Osteoblast (primary cell): ENCODE results near the gene SYNJ2. TPM values are rescaled to one million over a fixed set of nuclear protein-coding genes. Genes with fewer than 3 reads are reported as not detected.

Experiments
- DNase-seq: peaks from one replicate; pipeline ENCODE4 v3.0.0; 2011; ENCODE audit warnings: low spot score, mixed read lengths; ENCODE audit not compliant: insufficient read length; ENCODE audit errors: missing footprints
- H2AFZ ChIP-seq: 2 replicates; pipeline ENCODE4 v1.6.0; 2011; ENCODE audit warnings: mild to moderate bottlenecking, low read length
- H3K27ac ChIP-seq: 2 replicates; pipeline ENCODE4 v1.5.1; 2011; ENCODE audit warnings: mild to moderate bottlenecking, low read depth, low read length, moderate library complexity
- H3K27me3 ChIP-seq: 2 replicates; pipeline ENCODE4 v1.6.0; 2012; ENCODE audit warnings: mild to moderate bottlenecking, control low read depth, inconsistent platforms, low read length, moderate library complexity; ENCODE audit not compliant: insufficient read depth
- H3K36me3 ChIP-seq: 2 replicates; pipeline ENCODE4 v1.5.1; 2011; ENCODE audit warnings: mild to moderate bottlenecking, low read length, control low read depth, moderate library complexity; ENCODE audit not compliant: insufficient read depth
- H3K4me1 ChIP-seq: 2 replicates; pipeline ENCODE4 v1.5.1; 2011; ENCODE audit warnings: mild to moderate bottlenecking, low read length, control low read depth, moderate library complexity; ENCODE audit not compliant: insufficient read depth
- H3K4me2 ChIP-seq: 2 replicates; pipeline ENCODE4 v1.6.0; 2011; ENCODE audit warnings: mild to moderate bottlenecking, low read length; ENCODE audit not compliant: insufficient read depth
- H3K4me3 ChIP-seq: fragments of 200-600 bp; sonication (generic); 3 replicates; pipeline ENCODE4 v1.5.1; 2012; ENCODE audit warnings: mild to moderate bottlenecking, low read length, inconsistent platforms; ENCODE audit not compliant: insufficient read depth
- H3K79me2 ChIP-seq: 2 replicates; pipeline ENCODE4 v1.6.0; 2012; ENCODE audit warnings: mild to moderate bottlenecking, low read length, control low read depth, inconsistent platforms; ENCODE audit not compliant: insufficient read depth
- H3K9me3 ChIP-seq: 2 replicates; pipeline ENCODE4 v1.5.1; 2011; ENCODE audit warnings: low read depth, low read length, control low read depth
- H4K20me1 ChIP-seq: 2 replicates; pipeline ENCODE4 v1.6.0; 2012; ENCODE audit warnings: mild to moderate bottlenecking, low read length, control low read depth; ENCODE audit not compliant: insufficient read depth
- CTCF ChIP-seq: IDR thresholded peaks from 2 replicates; pipeline ENCODE4 v1.5.1; 2011; ENCODE audit warnings: mild to moderate bottlenecking, low read depth, low read length, moderate library complexity; ENCODE audit errors: extremely low read depth
- total RNA-seq: library from RNA; depleted of rRNA; stranded (reverse); fragments of >200 nt; gene quantifications from 2 replicates; pipeline ENCODE4 v1.2.3, GENCODE V29; 2012

SYNJ2 gene
- total RNA-seq, 1 donor: 94.8 TPM

GRCh38 chr6:157951828-157952227, 29.8 kb upstream of the SYNJ2 start:
- Histone ChIP-seq H3K27me3 (no peaks in the 10 kb centered on the region), H3K9me3 (no peaks in the 10 kb centered on the region), H3K36me3 (no peaks in the 10 kb centered on the region), H3K27ac (no peak overlapping the region), H3K4me2 (no peak overlapping the region), H2AFZ (no peak overlapping the region), H4K20me1 (no peaks in the 10 kb centered on the region), H3K4me3 (no peak overlapping the region), H3K79me2 (no peaks in the 10 kb centered on the region), H3K4me1 (peaks cover 8% of the 10 kb centered on the region)
- no peak for DNase-seq
- TF ChIP-seq CTCF: no peak

GRCh38 chr6:157952861-157953351, 28.8 kb upstream of the SYNJ2 start:
- Histone ChIP-seq H3K79me2 (no peaks in the 10 kb centered on the region), H3K9me3 (no peaks in the 10 kb centered on the region), H3K4me3 (no peak overlapping the region), H2AFZ (no peak overlapping the region), H3K27me3 (no peaks in the 10 kb centered on the region), H3K4me2 (no peak overlapping the region), H3K4me1 (peaks cover 8% of the 10 kb centered on the region), H3K36me3 (no peaks in the 10 kb centered on the region), H4K20me1 (no peaks in the 10 kb centered on the region), H3K27ac (no peak overlapping the region)
- no peak for TF ChIP-seq CTCF
- DNase-seq: no peak

- Histone ChIP-seq H3K79me2 (no peaks in the 10 kb centered on the region), H3K4me3 (no peak overlapping the region), H3K4me2 (peak overlapping the region; percentile 67), H3K36me3 (no peaks in the 10 kb centered on the region), H2AFZ (no peak overlapping the region), H4K20me1 (no peaks in the 10 kb centered on the region), H3K4me1 (peaks cover 8% of the 10 kb centered on the region), H3K9me3 (no peaks in the 10 kb centered on the region), H3K27ac (no peak overlapping the region), H3K27me3 (no peaks in the 10 kb centered on the region)
- no peak for DNase-seq
- no peak for TF ChIP-seq CTCF
Measured at GRCh38 chr6:157953580-157954091, 28.0 kb upstream of the SYNJ2 start.

- Histone ChIP-seq H3K4me3 (peak overlapping the region; percentile 47), H2AFZ (peak overlapping the region; percentile 34), H3K9me3 (peaks cover 3% of the 10 kb centered on the region), H3K4me1 (peaks cover 8% of the 10 kb centered on the region), H3K27ac (no peak overlapping the region), H3K4me2 (peak overlapping the region; percentile 67), H4K20me1 (no peaks in the 10 kb centered on the region), H3K79me2 (no peaks in the 10 kb centered on the region), H3K27me3 (no peaks in the 10 kb centered on the region), H3K36me3 (no peaks in the 10 kb centered on the region)
- no peak for DNase-seq
- no peak for TF ChIP-seq CTCF
Measured at GRCh38 chr6:157954150-157955117, 27.2 kb upstream of the SYNJ2 start.
